CD14-positive monocyte (primary cell): ENCODE data around the gene CDC16. TPM values are rescaled to one million over a fixed set of nuclear protein-coding genes. Genes with fewer than 3 reads are reported as not detected.
A peak's percentile ranks its signal among the peaks of the same experiment; 100 is the strongest.

Source experiments
- DNase-seq, 3 donors: peaks; one replicate each; pipeline ENCODE4 v3.0.0-alpha.2; 2011 to 2022
- H2AFZ ChIP-seq: 2 replicates; pipeline ENCODE4 v1.6.0; 2012; ENCODE audit warnings: mild to moderate bottlenecking, low read depth, low read length, inconsistent platforms; ENCODE audit not compliant: insufficient read depth, poor library complexity, severe bottlenecking
- H3K27ac ChIP-seq, 2 donors: 1 replicate in 1 of 2; 2 replicates in 1 of 2; pipeline ENCODE4 v1.5.1; 2012 to 2013; ENCODE audit warnings: low read length in 2 of 2, control low read depth in 1 of 2, inconsistent platforms in 1 of 2, low read depth in 1 of 2, mild to moderate bottlenecking in 1 of 2
- H3K27me3 ChIP-seq, 2 donors: one replicate each; pipeline versions ENCODE4 v1.6.0 to v1.6.1; 2011 to 2013; ENCODE audit warnings: low read length in 2 of 2; ENCODE audit not compliant: control insufficient read depth in 2 of 2, insufficient read depth in 2 of 2
- H3K36me3 ChIP-seq, 2 donors: replicated peaks in 1 of 2; 1 replicate in 1 of 2; 2 replicates in 1 of 2; pipeline versions ENCODE4 v1.5.1 to v1.6.1; 2012 to 2013; ENCODE audit warnings: low read length in 2 of 2, control low read depth in 1 of 2, inconsistent platforms in 1 of 2, mild to moderate bottlenecking in 1 of 2; ENCODE audit not compliant: insufficient read depth in 2 of 2, control insufficient read depth in 1 of 2
- H3K4me1 ChIP-seq, 2 donors: 1 replicate in 1 of 2; 2 replicates in 1 of 2; pipeline versions ENCODE4 v1.5.1 to v1.6.1; 2012 to 2013; ENCODE audit warnings: low read length in 2 of 2, control low read depth in 1 of 2, inconsistent platforms in 1 of 2, mild to moderate bottlenecking in 1 of 2, moderate library complexity in 1 of 2; ENCODE audit not compliant: insufficient read depth in 2 of 2, control insufficient read depth in 1 of 2
- H3K4me2 ChIP-seq: replicated peaks from 2 replicates; pipeline ENCODE3; 2012; ENCODE audit warnings: low read length, moderate library complexity, mild to moderate bottlenecking; ENCODE audit not compliant: poor library complexity, severe bottlenecking; ENCODE audit errors: extremely low read depth
- H3K4me3 ChIP-seq, 3 experiments: fragments of 200-600 bp in 1 of 3; sonication (generic) in 1 of 3; replicated peaks in 1 of 3; 1 replicate in 2 of 3; 2 replicates in 1 of 3; pipeline ENCODE4 v1.5.1; 2011 to 2013; ENCODE audit warnings: low read length in 3 of 3, mild to moderate bottlenecking in 3 of 3, control low read depth in 2 of 3, low read depth in 2 of 3, inconsistent platforms in 1 of 3, moderate library complexity in 1 of 3
- H3K79me2 ChIP-seq: 2 replicates; pipeline ENCODE4 v1.6.0; 2012; ENCODE audit warnings: mild to moderate bottlenecking, control low read depth, inconsistent platforms, low read length, moderate library complexity; ENCODE audit not compliant: insufficient read depth
- H3K9ac ChIP-seq: 2 replicates; pipeline ENCODE4 v1.6.0; 2017; ENCODE audit warnings: low read length, mild to moderate bottlenecking; ENCODE audit not compliant: insufficient read depth, poor library complexity, severe bottlenecking
- H3K9me3 ChIP-seq, 2 donors: replicated peaks in 1 of 2; 1 replicate in 1 of 2; 2 replicates in 1 of 2; pipeline versions ENCODE4 v1.5.1 to v1.6.1; 2012 to 2013; ENCODE audit warnings: low read length in 2 of 2, control low read depth in 1 of 2; ENCODE audit not compliant: control insufficient read depth in 1 of 2, insufficient read depth in 1 of 2
- H4K20me1 ChIP-seq: 2 replicates; pipeline ENCODE4 v1.6.0; 2012; ENCODE audit warnings: mild to moderate bottlenecking, low read length, control low read depth, moderate library complexity; ENCODE audit not compliant: insufficient read depth
- H3K27ac Mint-ChIP-seq, 7 donors: one replicate each; pipeline ENCODE4 v1.8.0; 2020; ENCODE audit warnings: mild to moderate bottlenecking in 7 of 7, mixed read lengths in 7 of 7, moderate library complexity in 6 of 7, inconsistent platforms in 2 of 7
- H3K27me3 Mint-ChIP-seq, 3 donors: one replicate each; pipeline ENCODE4 v1.8.0; 2021 to 2022; ENCODE audit warnings: low read depth in 3 of 3, mild to moderate bottlenecking in 3 of 3, mixed read lengths in 3 of 3, moderate library complexity in 3 of 3, inconsistent platforms in 1 of 3
- H3K36me3 Mint-ChIP-seq, 2 donors: one replicate each; pipeline ENCODE4 v1.8.0; 2020; ENCODE audit warnings: mixed read lengths in 2 of 2, inconsistent platforms in 1 of 2, mild to moderate bottlenecking in 1 of 2
- H3K4me1 Mint-ChIP-seq: one replicate; pipeline ENCODE4 v1.8.0; 2020; ENCODE audit warnings: mild to moderate bottlenecking, mixed read lengths
- H3K4me3 Mint-ChIP-seq, 2 donors: one replicate each; pipeline ENCODE4 v1.8.0; 2020; ENCODE audit warnings: mild to moderate bottlenecking in 2 of 2, mixed read lengths in 2 of 2, moderate library complexity in 1 of 2
- H3K9me3 Mint-ChIP-seq, 7 donors: one replicate each; pipeline ENCODE4 v1.8.0; 2020 to 2022; ENCODE audit warnings: mixed read lengths in 7 of 7, mild to moderate bottlenecking in 6 of 7, moderate library complexity in 6 of 7, inconsistent platforms in 2 of 7
- WGBS: methylation state at CpG from one replicate; pipeline ENCODE4 v1.1.5; 2013; ENCODE audit warnings: missing lambda C conversion rate; ENCODE audit not compliant: insufficient coverage; 5-methylcytosine and 5-hydroxymethylcytosine counted together
- intact Hi-C, 2 donors: fragments of 100-400 bp; cut with micrococcal nuclease; formaldehyde crosslinking; loops; one replicate each; pipeline versions ENCODE4 v1.15.0 to v1.15.1; 2023
- polyA plus RNA-seq, 3 donors: library from polyadenylated mRNA; depleted of rRNA in 1 of 3; unstranded in 2 of 3; stranded (reverse) in 1 of 3; fragments of 300-500 nt in 2 of 3; fragments of >200 nt in 1 of 3; fragmentation: Illumina TruSeq in 2 of 3; gene quantifications; 1 replicate in 2 of 3; 2 replicates in 1 of 3; pipeline ENCODE4 v1.2.3, GENCODE V29; 2012 to 2021
- TF ChIP-seq, protein P1 (sequence below): fragments of 200-600 bp; IDR thresholded peaks from one replicate; pipeline ENCODE4 v1.8.0; 2022; ENCODE audit warnings: antibody characterized with exemption, mild to moderate bottlenecking

The CDC16 gene
- polyA plus RNA-seq, 3 donors = 15.6 to 72.1 (median 21.1) TPM

DNA sequence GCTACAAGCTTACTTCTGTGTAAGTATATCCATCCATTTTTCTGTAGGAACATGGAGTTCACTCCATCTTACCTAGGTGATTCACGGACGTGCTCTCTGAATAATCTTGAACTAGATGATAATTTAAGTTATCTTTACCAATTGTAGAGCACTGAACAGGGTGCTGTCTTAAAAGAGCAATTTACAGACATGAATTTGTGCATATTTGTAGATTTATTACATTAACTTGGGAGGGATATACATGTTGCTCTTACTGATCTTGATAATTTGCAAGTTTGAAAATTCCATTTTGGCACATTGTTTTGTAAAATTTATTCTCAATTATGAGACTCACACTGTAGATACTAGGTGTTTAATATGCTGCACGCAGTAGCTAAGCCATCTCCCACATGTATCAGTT lies 9.3 kb downstream of the CDC16 start:
- Histone ChIP-seq H3K4me2 (no peak overlapping the region), H3K9me3 (no peaks in the 10 kb centered on the region), H3K36me3 (peaks cover 99 to 100% of the 10 kb centered on the region in 2 donors), H4K20me1 (no peaks in the 10 kb centered on the region), H3K79me2 (no peaks in the 10 kb centered on the region), H3K4me1 (no peaks in the 10 kb centered on the region), H3K9ac (no peak overlapping the region), H3K27ac (no peak overlapping the region), H2AFZ (no peak overlapping the region), H3K27me3 (no peaks in the 10 kb centered on the region), H3K4me3 (no peak overlapping the region)
- no peak overlapping the region for H3K27ac Mint-ChIP-seq
- H3K27me3 Mint-ChIP-seq = no peaks in the 10 kb centered on the region
- WGBS = no CpG with 5 or more reads among the region's 3 CpGs
- TF ChIP-seq, protein P1, sequence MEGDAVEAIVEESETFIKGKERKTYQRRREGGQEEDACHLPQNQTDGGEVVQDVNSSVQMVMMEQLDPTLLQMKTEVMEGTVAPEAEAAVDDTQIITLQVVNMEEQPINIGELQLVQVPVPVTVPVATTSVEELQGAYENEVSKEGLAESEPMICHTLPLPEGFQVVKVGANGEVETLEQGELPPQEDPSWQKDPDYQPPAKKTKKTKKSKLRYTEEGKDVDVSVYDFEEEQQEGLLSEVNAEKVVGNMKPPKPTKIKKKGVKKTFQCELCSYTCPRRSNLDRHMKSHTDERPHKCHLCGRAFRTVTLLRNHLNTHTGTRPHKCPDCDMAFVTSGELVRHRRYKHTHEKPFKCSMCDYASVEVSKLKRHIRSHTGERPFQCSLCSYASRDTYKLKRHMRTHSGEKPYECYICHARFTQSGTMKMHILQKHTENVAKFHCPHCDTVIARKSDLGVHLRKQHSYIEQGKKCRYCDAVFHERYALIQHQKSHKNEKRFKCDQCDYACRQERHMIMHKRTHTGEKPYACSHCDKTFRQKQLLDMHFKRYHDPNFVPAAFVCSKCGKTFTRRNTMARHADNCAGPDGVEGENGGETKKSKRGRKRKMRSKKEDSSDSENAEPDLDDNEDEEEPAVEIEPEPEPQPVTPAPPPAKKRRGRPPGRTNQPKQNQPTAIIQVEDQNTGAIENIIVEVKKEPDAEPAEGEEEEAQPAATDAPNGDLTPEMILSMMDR = no peak
- intact Hi-C loops = no loop called here
- no peak overlapping the region for H3K4me3 Mint-ChIP-seq
- no peaks in the 10 kb centered on the region for H3K4me1 Mint-ChIP-seq
- no peak for DNase-seq
- H3K9me3 Mint-ChIP-seq = no peaks in the 10 kb centered on the region
- peaks cover 85 to 96% of the 10 kb centered on the region in 2 donors for H3K36me3 Mint-ChIP-seq

DNA sequence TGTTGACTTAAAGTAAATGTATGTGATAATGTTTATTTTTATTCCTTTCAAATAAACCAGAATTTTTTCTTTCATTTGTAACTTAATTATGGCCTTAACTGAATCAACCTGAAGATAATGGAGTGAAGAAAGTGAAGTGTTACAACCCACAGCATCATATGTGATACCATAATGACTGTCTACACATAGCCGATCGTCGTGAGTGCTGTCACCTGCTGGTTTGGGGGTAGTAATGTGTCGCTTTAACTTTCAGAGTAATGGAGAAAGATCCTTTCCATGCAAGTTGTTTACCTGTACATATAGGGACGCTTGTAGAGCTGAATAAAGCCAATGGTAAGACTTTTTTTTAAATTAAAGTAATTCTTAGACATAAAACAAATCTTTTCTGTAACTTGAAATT lies 9.9 kb downstream of the CDC16 start:
- Histone ChIP-seq H3K4me2 (no peak overlapping the region), H4K20me1 (no peaks in the 10 kb centered on the region), H3K9ac (no peak overlapping the region), H3K27ac (no peak overlapping the region), H3K4me1 (no peaks in the 10 kb centered on the region), H3K36me3 (peaks cover 99 to 100% of the 10 kb centered on the region in 2 donors), H2AFZ (no peak overlapping the region), H3K27me3 (no peaks in the 10 kb centered on the region), H3K79me2 (no peaks in the 10 kb centered on the region), H3K4me3 (no peak overlapping the region), H3K9me3 (no peaks in the 10 kb centered on the region)
- DNase-seq = no peak
- no peaks in the 10 kb centered on the region for H3K4me1 Mint-ChIP-seq
- peaks cover 84 to 94% of the 10 kb centered on the region in 2 donors for H3K36me3 Mint-ChIP-seq
- intact Hi-C loops = no loop called here
- H3K4me3 Mint-ChIP-seq = no peak overlapping the region
- TF ChIP-seq, protein P1 = no peak
- WGBS = no CpG with 5 or more reads among the region's 5 CpGs
- no peaks in the 10 kb centered on the region for H3K27me3 Mint-ChIP-seq
- H3K9me3 Mint-ChIP-seq = no peaks in the 10 kb centered on the region
- peak overlapping the region in 1 of 7 donors; percentile 46 for H3K27ac Mint-ChIP-seq
